Activated naive CD4-positive, alpha-beta T cell treated with anti-CD3 and anti-CD28 coated beads, Interleukin-2, amount 10 ng/mL, durations not matched to agents 7 days and 5 days (primary cell): ENCODE measurements around the gene RGS6.

Experiments used
- CTCF ChIA-PET: fragments of 350-600 bp; sonication (Branson Sonifier 250); formaldehyde crosslinking; loops from one replicate; lab custom pipeline; 2021; ENCODE audit warnings: antibody characterized with exemption; lab: Charles Lee
- DNase-seq: peaks from one replicate; pipeline ENCODE4 v3.0.0-alpha.2; 2020
- H3K27ac Mint-ChIP-seq: one replicate; pipeline ENCODE4 v1.8.0; 2021; ENCODE audit warnings: mild to moderate bottlenecking, moderate library complexity, mixed read lengths
- H3K27me3 Mint-ChIP-seq: one replicate; pipeline ENCODE4 v1.8.0; 2021; ENCODE audit warnings: mild to moderate bottlenecking, mixed read lengths
- H3K36me3 Mint-ChIP-seq: one replicate; pipeline ENCODE4 v1.8.0; 2021; ENCODE audit warnings: mixed read lengths
- H3K4me1 Mint-ChIP-seq: one replicate; pipeline ENCODE4 v1.8.0; 2021; ENCODE audit warnings: mixed read lengths
- H3K4me3 Mint-ChIP-seq: one replicate; pipeline ENCODE4 v1.8.0; 2021; ENCODE audit warnings: mild to moderate bottlenecking, moderate library complexity, mixed read lengths
- H3K9me3 Mint-ChIP-seq: one replicate; pipeline ENCODE4 v1.8.0; 2021; ENCODE audit warnings: mixed read lengths

Gene RGS6

DNA sequence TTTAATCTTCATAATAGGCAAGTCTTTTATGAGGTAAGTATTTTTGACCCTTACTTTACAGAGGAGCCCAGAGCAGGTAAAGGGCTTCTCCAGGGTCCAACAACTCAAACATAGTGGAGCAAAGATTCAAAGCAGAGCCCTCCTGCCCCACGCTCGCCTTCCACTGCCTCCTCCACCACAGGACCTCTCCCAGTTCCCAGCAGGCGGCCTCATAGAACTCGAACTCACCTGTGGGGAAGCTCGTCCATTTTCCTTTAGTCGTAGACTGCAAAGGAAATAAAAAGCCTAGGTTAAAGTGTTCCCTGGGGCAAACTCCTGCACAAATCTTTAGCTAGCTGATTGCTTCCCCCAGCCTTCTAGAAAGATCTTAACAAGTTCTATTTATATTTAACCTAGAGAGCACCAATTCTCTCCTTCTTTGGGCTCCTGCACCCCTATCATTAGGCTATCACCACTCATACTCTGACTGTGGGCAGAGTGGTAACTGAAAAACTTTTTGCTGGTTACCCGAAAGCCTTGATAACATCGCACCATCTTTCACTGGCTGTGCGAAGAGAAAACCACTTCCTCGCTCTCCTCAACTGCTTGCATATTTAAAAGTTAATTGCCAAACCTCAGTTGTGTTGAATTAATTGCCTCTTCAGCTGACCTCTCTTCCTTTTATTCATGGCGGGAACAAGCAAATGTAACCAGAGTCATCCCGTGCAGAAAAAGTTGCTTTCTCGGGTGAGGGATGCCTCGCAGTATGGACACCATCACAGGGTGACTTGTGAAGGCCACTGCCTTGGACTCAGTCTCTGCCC lies 662.1 kb downstream of the RGS6 start:
- H3K27ac Mint-ChIP-seq, result peak overlapping the region; percentile 92

DNA sequence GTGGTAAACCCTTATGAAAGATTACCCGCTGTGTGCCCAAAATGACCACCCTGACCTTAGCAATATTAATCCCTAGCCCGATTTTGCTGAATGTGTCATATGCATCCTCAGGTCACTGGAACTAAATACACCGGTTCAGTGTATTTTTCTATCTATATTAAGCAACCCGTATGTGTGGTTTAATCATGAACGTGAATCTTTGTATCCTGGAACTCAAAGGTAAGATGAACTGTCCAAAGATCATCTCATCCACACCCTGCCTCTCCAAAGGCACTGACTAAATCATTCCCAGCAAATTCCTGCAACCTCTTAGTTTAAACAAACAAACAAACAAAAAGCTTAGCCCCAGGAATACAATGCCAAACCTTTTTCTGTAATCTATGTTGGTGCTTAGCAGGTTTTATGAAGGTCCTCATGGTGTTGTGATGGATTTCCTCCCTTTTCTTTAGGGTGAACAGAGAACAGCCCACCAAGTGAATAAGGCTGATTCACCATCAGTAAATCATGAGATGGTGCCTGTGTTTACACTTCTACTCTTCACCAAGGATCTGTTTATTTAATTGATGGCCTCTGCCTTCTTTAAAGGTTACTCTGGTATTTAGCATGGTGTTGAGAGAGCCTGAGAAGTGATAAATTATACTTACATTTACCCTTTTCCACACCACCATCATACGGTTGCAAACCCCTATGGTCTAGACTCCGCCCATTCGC lies 663.1 kb downstream of the RGS6 start:
- CTCF ChIA-PET, result no interaction called here
- peaks cover 64% of the 10 kb centered on the region for H3K27me3 Mint-ChIP-seq
- peaks cover 11% of the 10 kb centered on the region for H3K9me3 Mint-ChIP-seq
- H3K27ac Mint-ChIP-seq, result peak overlapping the region; percentile 92
- H3K4me1 Mint-ChIP-seq, result peaks cover 67% of the 10 kb centered on the region
- H3K4me3 Mint-ChIP-seq, result no peak overlapping the region
- DNase-seq, result no peak
- H3K36me3 Mint-ChIP-seq, result peaks cover 23% of the 10 kb centered on the region

More for the DNA sequence above, 662.1 kb downstream of the RGS6 start:
- H3K9me3 Mint-ChIP-seq, result peaks cover 18% of the 10 kb centered on the region
- peak; percentile 70 for DNase-seq
- H3K27me3 Mint-ChIP-seq, result peaks cover 54% of the 10 kb centered on the region
- H3K4me3 Mint-ChIP-seq, result peak overlapping the region; percentile 64
- CTCF ChIA-PET, result no interaction called here
- H3K36me3 Mint-ChIP-seq, result peaks cover 27% of the 10 kb centered on the region
- H3K4me1 Mint-ChIP-seq, result peaks cover 74% of the 10 kb centered on the region

DNA sequence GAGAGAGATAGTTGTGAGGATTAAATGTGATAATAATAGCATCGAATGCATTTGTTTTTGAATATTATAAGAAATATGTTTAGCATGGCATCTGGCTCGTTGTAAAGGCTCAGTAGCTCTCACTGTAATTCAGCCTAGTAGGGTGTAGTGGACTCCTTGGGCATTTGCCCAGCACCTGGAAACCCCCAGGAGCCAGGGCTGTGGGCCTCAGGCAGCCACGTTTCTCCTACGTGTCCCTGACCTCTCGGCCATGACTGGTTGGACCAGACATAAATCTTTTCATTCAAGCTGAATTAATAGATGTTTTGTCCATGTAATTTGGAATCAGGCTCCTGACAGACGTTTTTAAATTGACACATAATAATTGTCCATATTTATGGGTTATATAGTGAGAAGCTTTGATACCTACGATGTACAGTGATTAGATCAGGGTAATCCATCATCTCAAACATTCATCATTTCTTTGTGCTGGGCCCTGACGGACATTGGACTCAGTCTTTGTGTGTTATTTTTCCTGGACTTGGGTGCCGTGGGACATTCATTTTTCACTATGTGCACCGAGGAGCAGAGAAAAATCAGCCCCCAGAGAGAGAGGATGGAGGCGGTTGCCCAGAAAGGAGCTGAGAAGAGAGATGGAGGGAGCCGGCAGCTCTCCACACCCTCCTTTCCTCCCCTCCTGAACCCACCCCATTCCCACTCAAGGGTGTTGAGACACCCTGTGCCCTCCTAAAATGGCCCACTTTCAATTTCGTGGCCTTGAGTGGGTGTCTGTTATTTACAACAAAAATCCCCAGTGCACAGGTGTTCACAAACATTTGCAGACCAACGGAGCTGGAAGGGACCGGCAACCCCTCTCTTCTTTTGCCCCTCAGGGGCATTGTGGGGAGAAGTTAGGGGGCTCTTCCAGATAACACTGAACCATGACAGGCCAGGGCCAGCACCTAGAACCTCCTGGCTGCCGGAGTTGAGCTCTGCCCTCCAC lies 665.3 kb downstream of the RGS6 start:
- Mint-ChIP-seq H3K27me3 (peaks cover 76% of the 10 kb centered on the region), H3K9me3 (peaks cover 7% of the 10 kb centered on the region), H3K27ac (no peak overlapping the region), H3K4me3 (no peak overlapping the region), H3K4me1 (peaks cover 46% of the 10 kb centered on the region), H3K36me3 (peaks cover 16% of the 10 kb centered on the region)
- CTCF ChIA-PET, result interaction anchor here (0.7 to 1.4 kb wide), 2 partner anchors 311 to 351 kb away, joined by 3 read pairs; no protein-coding TSS in a partner anchor
- DNase-seq, result no peak

DNA sequence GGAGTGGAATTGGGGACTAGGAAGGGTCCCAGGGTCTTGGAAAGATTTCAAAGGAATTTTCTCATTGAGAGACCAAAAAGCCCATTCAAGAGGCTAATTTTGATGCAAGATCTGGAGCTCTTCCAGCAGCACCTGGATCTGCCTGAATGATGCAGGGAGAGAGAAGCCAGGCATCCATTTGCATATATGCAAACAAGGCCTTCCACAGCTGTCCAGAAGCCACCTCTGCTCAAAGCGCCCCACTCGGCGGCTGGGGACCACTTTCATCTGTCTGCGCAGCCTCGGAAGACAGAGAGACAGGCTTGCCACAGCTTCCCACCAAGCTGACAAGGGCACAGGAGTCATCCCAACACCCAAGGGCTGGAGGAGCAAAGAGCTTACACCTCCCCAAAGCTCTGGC lies 666.1 kb downstream of the RGS6 start:
- H3K36me3 Mint-ChIP-seq, result peaks cover 10% of the 10 kb centered on the region
- no peak overlapping the region for H3K4me3 Mint-ChIP-seq
- DNase-seq, result no peak
- H3K4me1 Mint-ChIP-seq, result peaks cover 39% of the 10 kb centered on the region
- CTCF ChIA-PET, result interaction anchor here (0.7 to 1.4 kb wide), 2 partner anchors 310 to 350 kb away, joined by 3 read pairs; no protein-coding TSS in a partner anchor
- H3K27me3 Mint-ChIP-seq, result peaks cover 76% of the 10 kb centered on the region
- H3K27ac Mint-ChIP-seq, result no peak overlapping the region
- H3K9me3 Mint-ChIP-seq, result peaks cover 7% of the 10 kb centered on the region

DNA sequence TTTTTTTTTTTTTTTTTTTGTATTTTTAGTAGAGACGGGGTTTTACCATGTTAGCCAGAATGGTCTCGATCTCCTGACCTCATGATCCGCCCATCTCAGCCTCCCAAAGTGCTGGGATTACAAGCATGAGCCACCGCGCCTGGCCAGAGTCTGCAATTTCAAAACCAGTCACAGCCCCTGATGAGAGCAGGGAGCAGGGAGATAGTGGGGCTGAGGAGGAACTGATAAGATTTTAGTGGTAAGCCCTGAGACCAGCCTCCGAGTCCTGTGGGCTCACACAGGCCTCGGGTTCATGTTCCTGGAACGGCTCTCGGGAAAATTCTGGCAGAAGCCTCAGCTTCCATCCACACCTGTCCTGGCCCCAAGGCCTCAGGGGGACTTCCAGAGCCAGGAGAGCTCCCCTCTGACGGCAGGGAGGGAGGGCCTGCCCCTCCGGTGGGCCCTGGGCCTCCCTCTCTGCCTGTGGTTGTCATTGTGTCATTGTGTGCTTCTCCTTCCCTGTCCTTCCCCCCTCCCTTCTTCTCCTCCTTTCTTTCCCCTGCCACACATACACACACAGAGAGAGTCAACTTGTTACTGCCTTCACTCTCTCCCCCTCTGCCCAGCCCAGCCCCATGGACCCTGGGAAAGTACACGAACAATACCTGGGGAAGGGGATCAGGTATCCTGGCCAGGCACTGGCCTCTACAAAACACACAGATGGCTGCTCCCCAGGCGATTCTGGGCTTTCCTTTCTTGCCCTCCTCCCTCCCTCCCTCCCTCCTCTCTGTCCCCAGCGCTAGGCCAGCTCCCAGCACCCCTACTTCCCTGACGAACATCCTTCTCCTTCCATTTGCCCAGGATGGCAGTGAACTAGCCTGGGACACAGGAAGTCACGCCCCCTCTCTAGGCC lies 667.6 kb downstream of the RGS6 start:
- Mint-ChIP-seq H3K4me1 (peaks cover 24% of the 10 kb centered on the region), H3K36me3 (peaks cover 6% of the 10 kb centered on the region), H3K27ac (no peak overlapping the region), H3K4me3 (no peak overlapping the region), H3K9me3 (peaks cover 7% of the 10 kb centered on the region), H3K27me3 (peaks cover 83% of the 10 kb centered on the region)
- DNase-seq, result no peak
- CTCF ChIA-PET, result no interaction called here

DNA sequence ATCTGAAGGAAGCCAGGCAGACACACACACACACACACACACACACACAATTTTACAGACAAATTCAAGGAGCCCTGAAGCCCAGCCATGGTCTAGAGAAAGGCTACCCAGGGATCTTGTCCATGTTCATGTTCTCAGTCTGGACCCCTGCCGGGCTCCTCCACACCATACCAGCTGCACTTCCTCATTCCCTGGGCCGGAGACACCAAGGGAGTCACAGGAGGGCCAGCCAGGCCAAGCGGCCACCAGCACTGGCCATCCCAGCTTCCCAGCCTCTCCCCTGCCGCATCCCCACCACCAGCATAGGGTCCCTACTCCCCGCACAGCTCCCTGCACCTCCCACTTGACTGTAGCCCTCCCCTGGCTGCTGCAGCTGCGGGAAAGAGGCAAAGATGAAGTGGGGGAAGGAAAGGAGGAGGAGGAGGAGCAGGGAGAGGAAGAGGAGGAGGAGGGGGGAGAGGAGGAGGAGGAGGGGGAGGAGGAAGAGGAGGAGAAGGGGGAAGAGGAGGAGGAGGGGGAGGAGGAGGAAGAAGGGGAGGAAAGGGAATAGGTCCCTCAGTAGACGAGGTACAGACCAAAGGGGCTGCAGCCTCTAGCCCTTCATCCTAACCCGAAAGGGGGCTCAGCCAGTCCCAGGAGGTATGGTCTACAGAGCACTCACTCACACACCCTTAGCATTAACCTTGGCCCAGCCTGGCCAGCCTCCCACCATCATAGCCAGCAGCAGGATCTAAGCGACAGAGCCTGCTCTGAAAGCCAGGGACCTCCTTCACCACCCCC lies 668.5 kb downstream of the RGS6 start:
- CTCF ChIA-PET, result no interaction called here
- no peak for DNase-seq
- peaks cover 4% of the 10 kb centered on the region for H3K9me3 Mint-ChIP-seq
- H3K4me1 Mint-ChIP-seq, result peaks cover 14% of the 10 kb centered on the region
- H3K27ac Mint-ChIP-seq, result no peak overlapping the region
- peaks cover 6% of the 10 kb centered on the region for H3K36me3 Mint-ChIP-seq
- H3K4me3 Mint-ChIP-seq, result no peak overlapping the region
- H3K27me3 Mint-ChIP-seq, result peaks cover 87% of the 10 kb centered on the region

DNA sequence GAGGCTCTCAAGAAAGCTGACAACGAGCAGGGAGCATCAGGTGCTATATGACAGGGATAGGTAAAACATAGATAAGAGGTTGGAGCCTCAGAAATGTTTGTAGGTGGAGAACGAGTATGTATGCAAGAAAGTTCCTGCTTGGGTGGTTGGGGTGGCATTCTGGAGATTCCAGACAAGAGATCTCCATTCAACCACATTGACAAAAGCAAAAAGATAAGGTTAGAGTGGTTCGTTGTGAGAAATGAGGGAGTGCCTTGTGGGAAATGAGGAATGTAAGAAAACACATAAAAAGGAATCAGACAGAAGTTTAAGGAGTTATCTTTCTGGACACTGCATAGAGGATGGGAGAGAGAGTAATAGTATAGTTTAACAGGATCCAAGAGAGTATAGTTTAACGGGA lies 671.4 kb downstream of the RGS6 start:
- H3K9me3 Mint-ChIP-seq, result no peaks in the 10 kb centered on the region
- peaks cover 81% of the 10 kb centered on the region for H3K27me3 Mint-ChIP-seq
- H3K36me3 Mint-ChIP-seq, result no peaks in the 10 kb centered on the region
- CTCF ChIA-PET, result no interaction called here
- peaks cover 5% of the 10 kb centered on the region for H3K4me1 Mint-ChIP-seq
- no peak overlapping the region for H3K27ac Mint-ChIP-seq
- H3K4me3 Mint-ChIP-seq, result no peak overlapping the region
- DNase-seq, result no peak

DNA sequence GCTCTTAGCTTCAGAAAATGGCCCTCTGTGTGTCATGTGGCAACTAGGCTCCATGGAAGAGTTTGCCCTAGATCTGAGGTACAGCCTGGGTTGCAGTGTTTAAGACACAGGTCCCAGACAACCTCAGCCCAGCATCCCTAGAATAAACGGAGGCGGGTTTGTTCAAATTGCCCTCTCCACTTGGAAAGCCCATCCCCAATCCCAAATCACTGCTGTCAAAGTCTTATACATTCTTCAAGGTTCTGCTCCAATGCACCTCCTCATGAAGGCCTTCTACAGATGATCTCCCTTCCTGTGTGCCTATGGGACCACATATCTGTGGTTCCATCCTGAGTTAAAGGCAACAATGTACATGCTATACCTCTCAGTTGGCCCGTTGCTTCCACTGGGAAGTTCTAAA lies 671.9 kb downstream of the RGS6 start:
- peaks cover 81% of the 10 kb centered on the region for H3K27me3 Mint-ChIP-seq
- CTCF ChIA-PET, result no interaction called here
- DNase-seq, result no peak
- H3K4me1 Mint-ChIP-seq, result peaks cover 4% of the 10 kb centered on the region
- no peaks in the 10 kb centered on the region for H3K36me3 Mint-ChIP-seq
- no peak overlapping the region for H3K4me3 Mint-ChIP-seq
- H3K9me3 Mint-ChIP-seq, result no peaks in the 10 kb centered on the region
- H3K27ac Mint-ChIP-seq, result no peak overlapping the region

DNA sequence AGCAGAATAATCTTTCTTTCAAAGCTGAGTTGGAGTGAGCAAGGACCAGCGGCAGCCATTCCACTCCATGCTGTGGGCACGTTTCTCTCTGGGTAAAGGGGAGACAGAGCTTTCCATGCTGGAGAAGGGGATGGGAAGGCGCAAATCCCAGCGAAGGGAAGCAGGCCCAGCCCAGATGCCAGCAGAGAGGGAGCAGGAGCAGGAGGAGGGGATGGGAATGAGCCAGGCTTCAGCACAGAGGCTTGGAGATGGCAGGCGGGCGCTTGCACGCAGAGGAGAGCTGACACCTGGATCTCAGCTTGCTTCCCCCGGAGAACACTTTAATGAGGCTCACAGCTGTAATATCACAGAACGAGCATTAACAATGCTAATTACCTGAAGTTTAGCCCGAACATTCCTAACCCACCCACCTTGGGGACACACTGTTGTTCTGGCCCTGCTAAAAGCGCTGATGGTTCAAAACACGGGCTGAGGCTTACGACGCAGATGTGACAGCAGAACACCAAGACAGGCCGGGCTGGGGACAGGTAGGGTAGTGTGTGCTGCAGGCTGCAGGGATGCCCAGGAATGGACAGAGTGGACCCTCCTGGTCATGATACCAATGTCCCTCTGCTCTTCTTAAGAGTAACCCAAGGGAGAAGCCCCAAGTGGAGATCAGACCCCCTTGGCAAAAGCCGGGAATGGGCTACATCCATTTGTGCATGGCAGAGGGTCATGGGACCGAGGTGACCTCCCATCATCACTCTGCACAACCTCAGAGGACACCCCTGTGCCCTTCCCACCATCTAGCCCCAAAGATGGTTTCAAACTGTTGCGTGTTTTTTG lies 673.1 kb downstream of the RGS6 start:
- no peaks in the 10 kb centered on the region for H3K36me3 Mint-ChIP-seq
- peaks cover 4% of the 10 kb centered on the region for H3K4me1 Mint-ChIP-seq
- H3K4me3 Mint-ChIP-seq, result no peak overlapping the region
- H3K27ac Mint-ChIP-seq, result no peak overlapping the region
- no peak for DNase-seq
- H3K27me3 Mint-ChIP-seq, result peaks cover 81% of the 10 kb centered on the region
- CTCF ChIA-PET, result no interaction called here
- no peaks in the 10 kb centered on the region for H3K9me3 Mint-ChIP-seq

DNA sequence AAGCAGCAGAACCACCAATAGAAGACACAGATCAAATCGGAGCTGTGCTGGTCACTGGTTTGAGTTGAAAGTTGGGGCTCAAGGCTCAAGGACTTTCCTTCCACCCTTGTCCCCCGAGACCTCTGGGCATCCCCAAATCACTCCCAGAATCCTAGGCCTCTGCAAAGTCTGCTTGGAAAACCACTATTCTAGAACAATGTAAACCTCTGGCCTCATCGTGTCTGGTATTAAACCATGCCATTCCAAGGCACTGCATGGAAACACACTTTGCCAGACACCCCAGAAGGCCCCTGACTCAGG lies 673.6 kb downstream of the RGS6 start:
- Mint-ChIP-seq H3K9me3 (no peaks in the 10 kb centered on the region), H3K4me1 (peaks cover 3% of the 10 kb centered on the region), H3K27ac (no peak overlapping the region), H3K36me3 (no peaks in the 10 kb centered on the region), H3K4me3 (no peak overlapping the region), H3K27me3 (peaks cover 81% of the 10 kb centered on the region)
- CTCF ChIA-PET, result no interaction called here
- DNase-seq, result no peak

DNA sequence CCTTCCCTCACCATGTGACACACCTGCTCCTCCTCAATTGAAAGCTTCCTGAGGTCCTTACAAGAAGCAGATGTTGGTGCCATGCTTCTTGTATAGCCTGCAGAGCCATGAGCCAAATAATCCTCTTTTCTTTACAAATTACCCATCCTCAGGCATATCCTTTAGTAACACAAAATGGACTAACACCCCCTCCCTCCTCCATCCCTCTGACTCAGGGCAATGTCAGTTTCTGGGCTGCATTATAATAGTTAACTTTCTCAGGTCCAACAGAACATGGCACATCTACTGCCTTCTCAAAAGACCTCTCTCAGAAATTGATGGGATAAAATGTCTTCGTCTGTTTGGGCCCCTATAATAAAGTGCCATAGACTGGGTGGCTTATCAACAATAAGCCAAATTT lies 674.6 kb downstream of the RGS6 start:
- DNase-seq, result no peak
- peaks cover 79% of the 10 kb centered on the region for H3K27me3 Mint-ChIP-seq
- H3K27ac Mint-ChIP-seq, result no peak overlapping the region
- no peaks in the 10 kb centered on the region for H3K36me3 Mint-ChIP-seq
- CTCF ChIA-PET, result no interaction called here
- peaks cover 3% of the 10 kb centered on the region for H3K4me1 Mint-ChIP-seq
- no peaks in the 10 kb centered on the region for H3K9me3 Mint-ChIP-seq
- H3K4me3 Mint-ChIP-seq, result no peak overlapping the region
